ENCODE measurements around the gene NSUN6.

The NSUN6 gene

GRCh38 chr10:18651324-18652007 is at the start of gene NSUN6:
NSUN6 (minus strand) TSS chr10:18651587; CDS start chr10:18651203, 384 bp downstream.
- TF ChIP-seq CTCF (IDR thresholded peaks at IDR 0.05; ENCODE audit: insufficient read depth, missing control alignments), result no peak
- no peak for FAIRE-seq
- peak; percentile 26 for DNase-seq (ENCODE audit: insufficient read length, low spot score)

GRCh38 chr10:18699849-18700840 is 48.8 kb upstream of the NSUN6 start:
- FAIRE-seq, result no peak
- TF ChIP-seq CTCF (IDR thresholded peaks at IDR 0.05; ENCODE audit: insufficient read depth, missing control alignments), result no peak
- DNase-seq (ENCODE audit: insufficient read length, low spot score), result no peak

- FAIRE-seq, result no peak
- DNase-seq (ENCODE audit: insufficient read length, low spot score), result no peak
- TF ChIP-seq CTCF (IDR thresholded peaks at IDR 0.05; ENCODE audit: insufficient read depth, missing control alignments), result no peak
These were observed 39.2 kb upstream of the NSUN6 start for GRCh38 chr10:18690541-18690940.

GRCh38 chr10:18689498-18689897 is 38.1 kb upstream of the NSUN6 start:
- FAIRE-seq (no peak), DNase-seq (ENCODE audit: insufficient read length, low spot score) (no peak)
- peak; percentile 56 for TF ChIP-seq CTCF (IDR thresholded peaks at IDR 0.05; ENCODE audit: insufficient read depth, missing control alignments)

GRCh38 chr10:18687706-18688105 is 36.3 kb upstream of the NSUN6 start:
- DNase-seq (ENCODE audit: insufficient read length, low spot score) (no peak), FAIRE-seq (no peak)
- no peak for TF ChIP-seq CTCF (IDR thresholded peaks at IDR 0.05; ENCODE audit: insufficient read depth, missing control alignments)

- no peak for FAIRE-seq
- TF ChIP-seq CTCF (IDR thresholded peaks at IDR 0.05; ENCODE audit: insufficient read depth, missing control alignments), result no peak
These were observed 35.8 kb upstream of the NSUN6 start for GRCh38 chr10:18687195-18687594.

More at GRCh38 chr10:18687195-18687594, 35.8 kb upstream of the NSUN6 start:
- no peak for DNase-seq (ENCODE audit: insufficient read length, low spot score)
